ENCODE results near the gene EIF2S1. TPM values are rescaled to one million over a fixed set of nuclear protein-coding genes. Genes with fewer than 3 reads are reported as not detected.
"Not testable (repeated sequence)": the region's sequence is repeated elsewhere in the genome, so short reads cannot be mapped to it uniquely, and the experiment has no call there.

The EIF2S1 gene
- total RNA-seq, 1 donor from 2014 or later, result 230 TPM

DNA sequence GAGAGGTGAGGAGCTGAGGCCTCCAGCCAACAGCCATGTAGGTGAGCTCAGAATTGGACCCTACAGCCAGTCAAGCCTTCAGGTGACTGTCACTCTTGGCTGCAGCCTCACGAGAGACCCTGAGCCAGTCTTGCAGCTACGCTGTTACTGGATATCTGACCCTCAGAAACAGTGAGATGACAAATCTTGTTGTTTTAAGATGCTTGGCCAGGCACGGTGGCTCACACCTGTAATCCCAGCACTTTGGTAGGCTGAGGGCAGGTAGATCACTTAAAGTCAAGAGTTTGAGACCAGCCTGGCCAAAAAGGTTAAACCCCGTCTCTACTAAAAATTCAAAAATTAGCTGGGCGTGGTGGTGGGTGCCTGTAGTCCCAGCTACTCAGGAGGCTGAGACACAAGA, 45.6 kb downstream of the EIF2S1 start:
- Mint-ChIP-seq H3K27ac (no peak overlapping the region), H3K4me1 (ENCODE audit: low read depth) (no peaks in the 10 kb centered on the region), H3K36me3 (ENCODE audit: low read depth) (no peaks in the 10 kb centered on the region), H3K4me3 (ENCODE audit: low read depth) (no peak overlapping the region), H3K27me3 (ENCODE audit: low read depth) (peaks cover 12% of the 10 kb centered on the region), H3K9me3 (no peaks in the 10 kb centered on the region)
- DNase-seq (ENCODE audit: low spot score), result no peak
- intact Hi-C loops (cut with micrococcal nuclease), result no loop called here

DNA sequence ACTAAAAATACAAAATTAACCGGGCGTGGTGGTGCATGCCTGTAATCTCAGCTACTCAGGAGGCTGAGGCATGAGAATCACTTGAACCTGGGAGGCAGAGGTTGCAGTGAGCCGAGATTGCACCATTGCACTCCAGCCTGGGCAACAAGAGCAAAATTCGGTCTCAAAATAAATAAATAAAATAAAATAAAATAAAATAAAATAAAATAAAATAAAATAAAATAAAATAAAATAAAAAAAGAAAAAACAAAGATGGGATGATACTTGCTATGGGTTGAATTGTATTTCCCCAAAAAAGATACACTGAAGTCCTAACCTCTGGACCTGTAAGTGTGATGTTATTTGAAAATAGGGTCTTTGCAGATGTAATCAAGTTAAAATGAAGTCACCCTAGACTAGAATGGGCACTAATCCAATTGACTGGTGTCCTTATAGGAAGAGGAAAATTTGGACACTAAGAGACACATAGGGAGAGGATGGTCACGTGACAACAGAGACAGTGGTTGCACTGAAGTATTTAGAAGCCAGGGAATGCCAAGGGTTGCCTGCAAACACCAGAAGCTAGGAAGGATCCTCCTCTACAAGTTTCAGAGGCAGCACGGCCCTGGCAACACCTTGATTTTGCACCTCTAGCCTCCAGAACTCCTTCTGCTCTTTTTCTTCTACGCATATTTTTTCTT, 48.1 kb downstream of the EIF2S1 start:
- H3K27ac Mint-ChIP-seq; intact Hi-C loops (cut with micrococcal nuclease); H3K9me3 Mint-ChIP-seq; H3K4me1 Mint-ChIP-seq (ENCODE audit: low read depth); H3K36me3 Mint-ChIP-seq (ENCODE audit: low read depth); H3K4me3 Mint-ChIP-seq (ENCODE audit: low read depth); DNase-seq (ENCODE audit: low spot score): not testable (repeated sequence)
- H3K27me3 Mint-ChIP-seq (ENCODE audit: low read depth), result peaks cover 21% of the 10 kb centered on the region

DNA sequence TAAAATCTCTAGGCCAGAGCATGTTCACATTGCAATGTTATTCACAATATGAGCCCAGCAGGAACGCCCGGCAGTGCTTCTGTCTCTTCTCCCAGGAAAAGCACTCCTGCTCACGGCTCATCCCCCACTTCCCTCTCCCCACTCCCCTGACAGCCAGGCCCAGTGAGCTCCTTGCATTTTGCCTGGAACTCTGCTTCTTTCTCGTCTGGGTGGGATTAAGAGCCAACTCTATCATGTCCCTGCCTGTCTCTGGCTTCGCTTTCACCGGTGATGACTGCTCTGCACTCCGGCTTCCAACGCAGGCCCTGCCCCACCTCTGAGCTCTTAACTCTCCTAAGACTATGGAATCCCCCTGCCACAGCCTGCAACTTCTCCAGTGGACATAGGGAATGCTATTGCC, 49.3 kb downstream of the EIF2S1 start:
- Mint-ChIP-seq H3K9me3 (no peaks in the 10 kb centered on the region), H3K4me1 (ENCODE audit: low read depth) (peaks cover 8% of the 10 kb centered on the region), H3K27me3 (ENCODE audit: low read depth) (peaks cover 22% of the 10 kb centered on the region), H3K27ac (no peak overlapping the region), H3K36me3 (ENCODE audit: low read depth) (no peaks in the 10 kb centered on the region), H3K4me3 (ENCODE audit: low read depth) (no peak overlapping the region)
- intact Hi-C loops (cut with micrococcal nuclease), result no loop called here
- DNase-seq (ENCODE audit: low spot score), result no peak

DNA sequence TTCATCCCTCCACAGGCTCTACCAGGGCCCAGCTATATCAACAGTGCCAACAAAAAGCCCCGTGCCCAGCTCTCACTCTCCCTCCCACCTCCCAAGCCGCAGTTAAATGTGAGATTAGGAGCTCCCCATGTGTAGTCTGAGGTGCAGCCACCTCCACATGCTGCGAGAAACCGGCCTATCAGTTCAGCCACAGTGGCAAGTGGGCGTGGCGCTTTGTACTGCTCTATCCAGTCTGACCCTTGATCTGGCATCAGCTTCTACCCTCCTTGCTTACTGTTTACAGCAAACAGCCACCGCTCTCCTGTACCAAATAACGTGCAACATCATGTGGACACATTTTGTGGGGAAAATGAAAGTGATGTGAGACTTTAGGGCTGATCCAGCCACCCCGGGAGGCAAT, 50.2 kb downstream of the EIF2S1 start:
- Mint-ChIP-seq H3K27me3 (ENCODE audit: low read depth) (peaks cover 22% of the 10 kb centered on the region), H3K9me3 (no peaks in the 10 kb centered on the region), H3K27ac (no peak overlapping the region), H3K36me3 (ENCODE audit: low read depth) (no peaks in the 10 kb centered on the region), H3K4me1 (ENCODE audit: low read depth) (peaks cover 8% of the 10 kb centered on the region), H3K4me3 (ENCODE audit: low read depth) (no peak overlapping the region)
- DNase-seq (ENCODE audit: low spot score), result no peak
- intact Hi-C loops (cut with micrococcal nuclease), result no loop called here

DNA sequence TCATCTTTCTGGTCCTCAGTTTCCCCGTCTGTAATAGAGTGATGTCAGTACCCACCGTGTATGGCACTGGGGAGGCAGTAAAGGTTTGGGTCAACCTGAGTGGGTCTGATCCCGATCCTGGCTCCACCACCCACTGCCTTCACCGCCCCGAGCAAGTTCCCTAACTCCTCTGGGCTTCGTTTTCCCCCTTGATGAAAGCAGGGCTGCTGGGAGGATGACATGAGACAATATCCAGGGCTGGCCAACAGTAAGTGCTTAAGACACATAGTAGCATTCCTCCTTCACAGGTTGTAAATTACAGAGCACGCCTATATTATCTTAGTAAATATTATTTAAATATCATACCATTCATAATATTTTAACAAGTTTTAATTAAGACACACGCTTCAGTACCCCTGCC, 51.2 kb downstream of the EIF2S1 start:
- Mint-ChIP-seq H3K4me3 (ENCODE audit: low read depth) (no peak overlapping the region), H3K9me3 (no peaks in the 10 kb centered on the region), H3K27me3 (ENCODE audit: low read depth) (peaks cover 22% of the 10 kb centered on the region), H3K36me3 (ENCODE audit: low read depth) (no peaks in the 10 kb centered on the region), H3K4me1 (ENCODE audit: low read depth) (peaks cover 8% of the 10 kb centered on the region), H3K27ac (no peak overlapping the region)
- DNase-seq (ENCODE audit: low spot score), result no peak
- intact Hi-C loops (cut with micrococcal nuclease), result no loop called here

DNA sequence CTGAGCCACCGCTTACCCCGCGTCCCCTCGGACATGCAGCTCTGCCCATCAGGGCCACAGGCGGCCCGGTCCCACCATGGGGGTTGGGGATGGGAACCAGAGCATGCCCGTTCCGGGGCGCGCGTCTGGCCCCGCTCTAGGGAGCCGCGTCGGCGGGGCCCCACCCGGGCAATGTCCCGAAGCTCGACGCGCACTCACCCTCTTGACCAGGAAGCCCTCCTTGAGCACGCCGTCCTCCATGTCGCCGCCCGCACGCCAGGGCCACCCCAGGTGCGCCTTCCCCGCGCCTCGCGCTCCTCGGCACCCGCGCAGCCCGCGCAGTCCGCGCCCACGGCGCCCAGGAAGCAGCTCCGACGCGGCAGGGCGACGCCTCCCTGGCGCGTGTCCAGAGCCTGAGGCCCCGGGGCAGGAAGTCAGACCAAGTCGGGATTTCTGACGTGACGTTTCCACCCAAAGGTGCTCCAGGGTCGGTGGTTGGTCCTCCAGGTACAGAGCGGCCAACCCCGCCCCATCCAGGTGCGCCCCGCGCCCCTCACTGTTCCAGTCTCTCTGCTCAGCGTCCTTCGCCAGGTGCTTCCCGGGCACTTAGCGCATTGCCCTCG, 51.8 kb downstream of the EIF2S1 start, which contains the start of gene PLEK2:
Gene PLEK2 (minus strand): TSS at position 346 of the 602 bp plus-strand sequence. CDS start 106 bp downstream, at position 240.
- intact Hi-C loops (cut with micrococcal nuclease), result no loop called here
- H3K27ac Mint-ChIP-seq, result no peak within 1 kb of the TSS
- DNase-seq (ENCODE audit: low spot score), result no peak
- H3K9me3 Mint-ChIP-seq, result no peaks in the 10 kb centered on the region
- H3K4me1 Mint-ChIP-seq (ENCODE audit: low read depth), result peaks cover 8% of the 10 kb centered on the region
- H3K27me3 Mint-ChIP-seq (ENCODE audit: low read depth), result peaks cover 22% of the 10 kb centered on the region
- H3K36me3 Mint-ChIP-seq (ENCODE audit: low read depth), result no peaks in the 10 kb centered on the region
- H3K4me3 Mint-ChIP-seq (ENCODE audit: low read depth), result peak within 1 kb of the TSS; percentile 33

DNA sequence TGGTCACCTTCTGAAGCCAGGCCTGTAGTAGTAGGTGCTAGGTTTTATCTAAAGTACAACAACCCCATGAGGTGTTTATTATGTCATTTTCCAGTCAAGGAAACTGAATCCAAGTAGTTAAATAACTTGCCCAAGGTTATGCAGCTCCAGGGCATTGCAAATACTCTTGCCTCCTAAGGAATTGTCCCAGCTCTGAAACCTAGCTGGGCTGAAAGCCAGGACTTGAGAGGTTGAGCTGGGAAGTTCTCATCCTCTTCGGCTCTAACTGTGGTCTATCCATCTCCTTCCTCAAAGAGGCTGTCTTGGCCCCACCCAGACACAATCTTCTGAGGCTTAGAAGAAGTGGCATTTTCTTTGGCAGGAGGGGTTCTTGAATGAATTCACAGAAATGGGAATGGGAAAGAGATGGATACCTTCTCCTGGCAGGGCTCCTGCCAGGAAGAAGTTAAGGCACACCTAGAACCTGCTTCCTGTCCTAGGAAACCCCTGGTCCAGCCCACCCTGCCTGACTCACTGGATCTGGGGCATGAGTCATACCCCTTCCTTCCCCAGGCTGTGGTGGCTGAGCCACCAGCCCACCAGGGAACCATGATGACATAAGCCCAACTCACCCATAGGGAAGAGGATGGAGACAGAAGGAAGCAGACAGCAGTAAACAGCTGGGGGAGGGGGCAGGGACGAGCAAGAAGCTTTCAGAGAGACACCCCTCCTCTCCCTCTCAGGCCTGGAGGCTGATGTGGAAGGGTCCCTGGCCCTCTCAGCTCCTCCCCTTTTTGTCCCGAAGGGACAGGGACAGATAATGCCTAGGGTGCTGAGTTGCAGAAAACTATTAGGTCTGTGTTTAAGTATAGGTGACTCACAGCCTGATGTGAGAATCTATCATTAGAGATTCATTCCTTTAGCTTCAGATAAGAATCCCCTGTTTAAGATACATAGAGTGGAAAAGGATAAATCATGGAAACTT, 54.0 kb downstream of the EIF2S1 start:
- Mint-ChIP-seq H3K27ac (no peak overlapping the region), H3K4me3 (ENCODE audit: low read depth) (no peak overlapping the region), H3K4me1 (ENCODE audit: low read depth) (peaks cover 8% of the 10 kb centered on the region), H3K9me3 (no peaks in the 10 kb centered on the region), H3K36me3 (ENCODE audit: low read depth) (no peaks in the 10 kb centered on the region), H3K27me3 (ENCODE audit: low read depth) (peaks cover 22% of the 10 kb centered on the region)
- intact Hi-C loops (cut with micrococcal nuclease), result no loop called here
- no peak for DNase-seq (ENCODE audit: low spot score)

DNA sequence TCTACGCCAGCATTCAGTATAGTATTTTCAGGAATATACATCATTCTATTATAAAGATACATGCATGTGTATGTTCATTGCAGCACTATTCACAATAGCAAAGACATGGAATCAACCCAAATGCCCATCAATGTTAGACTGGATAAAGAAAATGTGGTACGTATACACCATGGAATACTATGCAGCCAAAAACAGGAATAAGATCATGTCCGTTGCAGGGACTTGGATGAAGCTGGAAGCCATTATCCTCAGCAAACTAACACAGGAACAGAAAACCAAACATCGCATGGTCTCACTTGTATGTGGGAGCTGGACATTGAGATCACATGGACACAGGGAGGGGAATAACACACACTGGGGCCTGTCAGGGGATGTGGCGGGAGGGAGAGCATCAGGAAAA, 55.5 kb downstream of the EIF2S1 start:
- H3K9me3 Mint-ChIP-seq; intact Hi-C loops (cut with micrococcal nuclease); DNase-seq (ENCODE audit: low spot score); H3K27ac Mint-ChIP-seq; H3K4me3 Mint-ChIP-seq (ENCODE audit: low read depth); H3K36me3 Mint-ChIP-seq (ENCODE audit: low read depth); H3K4me1 Mint-ChIP-seq (ENCODE audit: low read depth): not testable (repeated sequence)
- peaks cover 17% of the 10 kb centered on the region for H3K27me3 Mint-ChIP-seq (ENCODE audit: low read depth)

DNA sequence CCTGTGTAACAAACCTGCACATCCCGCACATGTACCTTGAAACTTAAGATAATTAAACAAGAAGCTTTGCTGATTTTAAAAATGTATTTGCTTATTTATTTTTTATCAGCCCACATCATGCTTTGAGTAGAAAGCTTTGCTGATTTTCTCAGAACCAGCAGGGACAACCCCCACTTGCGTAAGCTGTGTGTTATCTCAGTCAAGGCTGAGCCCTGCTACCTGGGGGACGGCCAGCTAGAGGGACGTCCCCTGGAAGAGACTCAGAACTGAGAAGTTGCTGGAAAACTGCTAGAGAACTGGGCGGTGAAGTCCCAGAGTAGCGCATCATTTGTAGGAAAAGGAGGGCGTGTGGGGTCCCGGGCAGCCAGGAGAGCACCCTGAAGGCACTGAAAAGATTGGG, 56.0 kb downstream of the EIF2S1 start:
- DNase-seq (ENCODE audit: low spot score), result no peak
- no peaks in the 10 kb centered on the region for H3K36me3 Mint-ChIP-seq (ENCODE audit: low read depth)
- H3K27ac Mint-ChIP-seq, result no peak overlapping the region
- H3K4me3 Mint-ChIP-seq (ENCODE audit: low read depth), result no peak overlapping the region
- H3K4me1 Mint-ChIP-seq (ENCODE audit: low read depth), result peaks cover 8% of the 10 kb centered on the region
- no peaks in the 10 kb centered on the region for H3K9me3 Mint-ChIP-seq
- peaks cover 15% of the 10 kb centered on the region for H3K27me3 Mint-ChIP-seq (ENCODE audit: low read depth)
- intact Hi-C loops (cut with micrococcal nuclease), result no loop called here

DNA sequence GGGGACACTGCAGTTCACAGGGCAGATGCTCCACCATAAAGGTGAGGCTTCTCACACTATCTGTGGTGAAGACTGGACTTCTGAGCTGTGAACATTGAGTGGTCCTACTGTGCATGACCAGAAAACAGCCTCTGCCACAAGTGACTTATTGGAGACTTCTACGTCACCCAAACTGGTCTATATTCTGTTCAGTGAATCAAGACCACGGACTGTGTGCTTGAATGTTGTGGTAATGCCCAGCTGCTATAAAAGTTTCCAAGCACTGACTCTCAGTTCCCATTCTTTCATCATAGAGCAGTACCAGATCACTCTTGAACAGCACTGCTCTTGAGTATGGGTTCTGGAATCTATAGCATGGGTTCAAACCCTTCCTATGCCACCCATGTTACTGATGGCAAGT, 56.7 kb downstream of the EIF2S1 start:
- H3K9me3 Mint-ChIP-seq, result no peaks in the 10 kb centered on the region
- H3K27ac Mint-ChIP-seq, result no peak overlapping the region
- peaks cover 10% of the 10 kb centered on the region for H3K27me3 Mint-ChIP-seq (ENCODE audit: low read depth)
- no peaks in the 10 kb centered on the region for H3K36me3 Mint-ChIP-seq (ENCODE audit: low read depth)
- no peak overlapping the region for H3K4me3 Mint-ChIP-seq (ENCODE audit: low read depth)
- DNase-seq (ENCODE audit: low spot score), result no peak
- intact Hi-C loops (cut with micrococcal nuclease), result no loop called here
- peaks cover 8% of the 10 kb centered on the region for H3K4me1 Mint-ChIP-seq (ENCODE audit: low read depth)

DNA sequence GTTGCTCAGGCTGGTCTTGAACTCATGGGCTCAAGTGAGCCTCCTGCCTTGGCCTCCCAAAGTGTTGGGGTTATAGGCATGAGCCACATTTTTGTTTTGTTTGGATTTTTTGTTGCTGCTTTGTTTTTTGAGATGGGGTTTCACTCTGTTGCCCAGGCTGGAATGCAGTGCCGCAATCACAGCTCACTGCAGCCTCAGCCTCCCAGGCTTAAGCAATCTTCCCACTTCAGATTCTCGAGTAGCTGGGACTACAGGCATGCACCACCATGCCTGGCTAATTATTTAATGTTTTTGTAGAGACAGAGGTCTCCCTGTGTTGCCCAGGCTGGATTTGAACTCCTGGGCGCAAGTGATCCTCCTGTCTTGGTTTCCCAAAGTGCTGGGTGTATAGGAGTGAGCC, 57.5 kb downstream of the EIF2S1 start:
- Mint-ChIP-seq H3K27ac (no peak overlapping the region), H3K4me3 (ENCODE audit: low read depth) (no peak overlapping the region), H3K4me1 (ENCODE audit: low read depth) (peaks cover 5% of the 10 kb centered on the region), H3K36me3 (ENCODE audit: low read depth) (no peaks in the 10 kb centered on the region), H3K27me3 (ENCODE audit: low read depth) (peaks cover 5% of the 10 kb centered on the region), H3K9me3 (no peaks in the 10 kb centered on the region)
- DNase-seq (ENCODE audit: low spot score), result no peak
- intact Hi-C loops (cut with micrococcal nuclease), result no loop called here

DNA sequence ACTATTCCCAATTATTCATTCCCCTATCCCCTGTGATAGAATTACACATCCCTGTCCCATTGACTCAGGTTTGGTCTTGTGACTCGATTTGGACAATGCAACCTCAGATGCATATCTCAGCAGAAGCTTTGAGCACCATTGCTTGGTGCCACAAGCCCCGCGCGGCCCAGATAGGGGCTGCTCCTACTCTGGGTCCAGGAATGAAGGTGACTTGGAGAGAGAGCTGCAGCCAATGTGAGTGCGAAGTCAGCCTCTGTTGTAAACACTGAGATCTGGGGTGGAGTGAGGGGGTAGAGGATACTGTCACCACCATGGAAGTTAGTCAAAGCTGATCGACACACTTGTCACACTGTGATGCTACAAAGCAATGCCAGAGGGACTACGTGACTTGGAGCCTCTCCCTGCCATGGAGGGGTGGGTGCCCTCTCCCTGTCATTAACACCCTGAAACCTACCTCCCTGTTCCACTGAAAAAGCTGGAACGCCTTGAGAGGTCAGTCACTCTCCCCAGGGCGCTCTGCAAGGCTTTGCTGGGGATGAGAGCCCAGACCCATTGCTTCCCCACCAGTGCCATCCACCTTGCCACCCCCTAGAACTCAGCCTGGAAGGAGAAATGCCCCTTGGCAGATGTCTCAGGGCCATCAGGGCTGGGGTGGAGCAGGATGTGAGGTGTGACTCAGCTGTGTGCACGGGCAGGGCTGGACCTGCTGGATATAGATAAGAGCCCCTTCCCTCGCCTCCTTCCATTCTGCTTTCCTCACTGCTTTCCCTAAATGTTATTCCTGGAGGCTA, 58.5 kb downstream of the EIF2S1 start:
- H3K4me3 Mint-ChIP-seq (ENCODE audit: low read depth), result no peak overlapping the region
- intact Hi-C loops (cut with micrococcal nuclease), result no loop called here
- H3K27ac Mint-ChIP-seq, result no peak overlapping the region
- DNase-seq (ENCODE audit: low spot score), result no peak
- no peaks in the 10 kb centered on the region for H3K9me3 Mint-ChIP-seq
- peaks cover 10% of the 10 kb centered on the region for H3K27me3 Mint-ChIP-seq (ENCODE audit: low read depth)
- H3K4me1 Mint-ChIP-seq (ENCODE audit: low read depth), result peaks cover 5% of the 10 kb centered on the region
- no peaks in the 10 kb centered on the region for H3K36me3 Mint-ChIP-seq (ENCODE audit: low read depth)

Measured in activated T-helper 2 cell treated with anti-CD3 and anti-CD28 coated beads, Interferon-gamma antibody, Interleukin-2, Interleukin-4, amounts not matched to agents 10 μg/mL and 5 μg/mL and 100 μg/mL, durations not matched to agents 14 hours and 24 hours and 36 hours (primary cell).